Pulmonary artery endothelial cell (primary cell): Measurements from ENCODE around the gene CLSTN3. TPM values are rescaled to one million over a fixed set of nuclear protein-coding genes. Genes with fewer than 3 reads are reported as not detected.
"Not testable (repeated sequence)": the region's sequence is repeated elsewhere in the genome, so short reads cannot be mapped to it uniquely, and the experiment has no call there.

Source experiments
- DNase-seq: peaks from one replicate; pipeline ENCODE4 v3.0.0-alpha.2; 2011; ENCODE audit warnings: low read depth, low spot score
- total RNA-seq: library from RNA; depleted of rRNA; stranded (reverse); fragments of >200 nt; gene quantifications from 2 replicates; pipeline ENCODE4 v1.2.3, GENCODE V29; 2014

Gene CLSTN3
- total RNA-seq, 1 donor from 2014 or later: 18.5 TPM

- DNase-seq: no peak
Observed at GRCh38 chr12:7150356-7150755, 20.2 kb downstream of the CLSTN3 start.

GRCh38 chr12:7150841-7151240 is 20.7 kb downstream of the CLSTN3 start:
- no peak for DNase-seq

- no peak for DNase-seq
Observed at GRCh38 chr12:7151532-7151931, 21.4 kb downstream of the CLSTN3 start.

- no peak for DNase-seq
Observed at GRCh38 chr12:7152818-7153217, 22.6 kb downstream of the CLSTN3 start.

- no peak for DNase-seq
Observed at GRCh38 chr12:7154042-7154441, 23.9 kb downstream of the CLSTN3 start.

GRCh38 chr12:7154901-7155470 is 24.8 kb downstream of the CLSTN3 start:
- no peak for DNase-seq

GRCh38 chr12:7155471-7156034 is 25.4 kb downstream of the CLSTN3 start:
- no peak for DNase-seq

GRCh38 chr12:7156259-7157197 is 26.4 kb downstream of the CLSTN3 start:
- DNase-seq: no peak

GRCh38 chr12:7157391-7157790 is 27.2 kb downstream of the CLSTN3 start:
- DNase-seq: no peak

GRCh38 chr12:7158781-7159609 is 28.8 kb downstream of the CLSTN3 start:
- no peak for DNase-seq

GRCh38 chr12:7160183-7160582 is 30.0 kb downstream of the CLSTN3 start:
- no peak for DNase-seq

GRCh38 chr12:7161327-7161726 is 31.2 kb downstream of the CLSTN3 start:
- no peak for DNase-seq

GRCh38 chr12:7161811-7162210 is 31.6 kb downstream of the CLSTN3 start:
- no peak for DNase-seq

GRCh38 chr12:7162691-7163114 is 32.5 kb downstream of the CLSTN3 start:
- no peak for DNase-seq

GRCh38 chr12:7169951-7170350 is 39.8 kb downstream of the CLSTN3 start:
- no peak for DNase-seq

GRCh38 chr12:7171854-7172253 is 41.7 kb downstream of the CLSTN3 start:
- no peak for DNase-seq

GRCh38 chr12:7175493-7175892 is 45.3 kb downstream of the CLSTN3 start:
- DNase-seq: no peak

GRCh38 chr12:7176595-7176994 is 46.4 kb downstream of the CLSTN3 start:
- DNase-seq: no peak

- no peak for DNase-seq
Observed at GRCh38 chr12:7178481-7178880, 48.3 kb downstream of the CLSTN3 start.

- DNase-seq: no peak
Observed at GRCh38 chr12:7180685-7181084, 50.5 kb downstream of the CLSTN3 start.

GRCh38 chr12:7186058-7186457 is 55.9 kb downstream of the CLSTN3 start:
- not testable (repeated sequence) for DNase-seq
